ENCODE measurements around the gene RABEP2.
"Not testable (repeated sequence)": the region's sequence is repeated elsewhere in the genome, so short reads cannot be mapped to it uniquely, and the experiment has no call there.

RABEP2 gene

GRCh38 chr16:28903344-28904042 is 21.5 kb downstream of the RABEP2 start:
- no peak for DNase-seq (ENCODE audit: low spot score)

- DNase-seq (ENCODE audit: low spot score) = no peak
Observed at GRCh38 chr16:28902909-28903308, 22.1 kb downstream of the RABEP2 start.

GRCh38 chr16:28901862-28902261 is 23.2 kb downstream of the RABEP2 start:
- no peak for DNase-seq (ENCODE audit: low spot score)

GRCh38 chr16:28900601-28901000 is 24.4 kb downstream of the RABEP2 start:
- no peak for DNase-seq (ENCODE audit: low spot score)

- DNase-seq (ENCODE audit: low spot score) = no peak
Observed at GRCh38 chr16:28899882-28900590, 25.0 kb downstream of the RABEP2 start.

- no peak for DNase-seq (ENCODE audit: low spot score)
Observed at GRCh38 chr16:28898942-28899341, 26.1 kb downstream of the RABEP2 start.

GRCh38 chr16:28898266-28898665 is 26.8 kb downstream of the RABEP2 start:
- DNase-seq (ENCODE audit: low spot score) = no peak

GRCh38 chr16:28897826-28898225 is 27.2 kb downstream of the RABEP2 start:
- DNase-seq (ENCODE audit: low spot score) = no peak

GRCh38 chr16:28895609-28896008 is 29.4 kb downstream of the RABEP2 start:
- DNase-seq (ENCODE audit: low spot score) = no peak

- DNase-seq (ENCODE audit: low spot score) = no peak
Observed at GRCh38 chr16:28893291-28893690, 31.7 kb downstream of the RABEP2 start.

GRCh38 chr16:28891964-28892890 is 32.8 kb downstream of the RABEP2 start:
- no peak for DNase-seq (ENCODE audit: low spot score)

- not testable (repeated sequence) for DNase-seq (ENCODE audit: low spot score)
Observed at GRCh38 chr16:28890355-28890754, 34.7 kb downstream of the RABEP2 start.

- no peak for DNase-seq (ENCODE audit: low spot score)
Observed at GRCh38 chr16:28886945-28887344, 38.1 kb downstream of the RABEP2 start.

- DNase-seq (ENCODE audit: low spot score) = no peak
Observed at GRCh38 chr16:28884045-28884444, 41.0 kb downstream of the RABEP2 start.

- no peak for DNase-seq (ENCODE audit: low spot score)
Observed at GRCh38 chr16:28883221-28883996, 41.6 kb downstream of the RABEP2 start.

- DNase-seq (ENCODE audit: low spot score) = no peak
Observed at GRCh38 chr16:28882551-28883160, 42.4 kb downstream of the RABEP2 start.

GRCh38 chr16:28881565-28881964 is 43.5 kb downstream of the RABEP2 start:
- DNase-seq (ENCODE audit: low spot score) = not testable (repeated sequence)

GRCh38 chr16:28880955-28881354 is 44.1 kb downstream of the RABEP2 start:
- DNase-seq (ENCODE audit: low spot score) = no peak

GRCh38 chr16:28880589-28880915 is 44.5 kb downstream of the RABEP2 start:
- no peak for DNase-seq (ENCODE audit: low spot score)

- DNase-seq (ENCODE audit: low spot score) = peak; percentile 78
Observed at GRCh38 chr16:28879841-28880588, 45.0 kb downstream of the RABEP2 start.

All from RKO (cell line).